K562 (cell line): ENCODE results near the gene RECQL5. TPM values are rescaled to one million over a fixed set of nuclear protein-coding genes. Genes with fewer than 3 reads are reported as not detected.
A peak's percentile ranks its signal among the peaks of the same experiment; 100 is the strongest.

Source experiments
- ATAC-seq: fragments of 200-7000 bp; cut with Tn5 transposase; 3 replicates; pipeline ENCODE4 v1.9.1; 2020; ENCODE audit warnings: moderate library complexity
- BruUV-seq: library from RNA; stranded (reverse); fragments of 400-500 nt; replicated peaks from 2 replicates; lab custom pipeline; 2021; lab: Mats Ljungman, UMichigan
- CTCF ChIA-PET: fragments of 300-600 bp; formaldehyde crosslinking; extraction: SDS; loops from one replicate; lab custom pipeline; 2021; ENCODE audit warnings: low intra/inter-chr PET ratio; lab: Yijun Ruan, JAX
- POLR2A ChIA-PET: fragments of 300-600, 350-650 bp; sonication (Branson Sonifier 250); formaldehyde crosslinking; extraction: SDS; loops from one replicate; lab custom pipeline; 2021; ENCODE audit warnings: antibody characterized with exemption, inconsistent platforms; lab: Yijun Ruan, JAX
- DNase-seq, 4 experiments: peaks; one replicate each; pipeline versions ENCODE4 v3.0.0 to v3.0.0-alpha.2; 2011 to 2018; ENCODE audit warnings: low spot score in 3 of 4, mixed read lengths in 3 of 4; ENCODE audit errors: extremely low read depth in 1 of 4
- FAIRE-seq: peaks from 2 replicates; lab custom pipeline; 2011; peaks lifted over from hg19 to GRCh38; lab: Jason Lieb, UNC
- H2AFZ ChIP-seq: 2 replicates; pipeline ENCODE4 v1.6.0; 2011; ENCODE audit warnings: low read depth, low read length, control low read depth, inconsistent platforms
- H3K27ac ChIP-seq: fragments of 200-600 bp; 3 replicates; pipeline ENCODE4 v1.8.0; 2011; ENCODE audit warnings: low read depth, mild to moderate bottlenecking, control low read depth, inconsistent platforms, low read length, moderate library complexity, mixed read lengths; ENCODE audit errors: extremely low read depth
- H3K27me3 ChIP-seq, 2 experiments: fragments of 300-600 bp in 1 of 2; 2 replicates in 1 of 2; 3 replicates in 1 of 2; pipeline versions ENCODE4 v1.6.0 to v1.8.0; 2011; ENCODE audit warnings: inconsistent platforms in 2 of 2, low read length in 2 of 2, mild to moderate bottlenecking in 1 of 2, mixed read lengths in 1 of 2, moderate library complexity in 1 of 2; ENCODE audit not compliant: control insufficient read depth in 2 of 2, insufficient read depth in 2 of 2
- H3K36me3 ChIP-seq: fragments of 300-600 bp; 3 replicates; pipeline ENCODE4 v1.8.0; 2011; ENCODE audit warnings: mild to moderate bottlenecking, low read length, inconsistent platforms; ENCODE audit not compliant: control insufficient read depth, insufficient read depth
- H3K4me1 ChIP-seq, 2 experiments: fragments of 200-600 bp in 1 of 2; replicated peaks in 1 of 2; 2 replicates in 1 of 2; 3 replicates in 1 of 2; pipeline versions ENCODE4 v1.5.1 to v1.8.0; 2011; ENCODE audit warnings: inconsistent platforms in 2 of 2, low read length in 2 of 2, mild to moderate bottlenecking in 1 of 2, mixed read lengths in 1 of 2, moderate library complexity in 1 of 2; ENCODE audit not compliant: control insufficient read depth in 2 of 2, insufficient read depth in 2 of 2
- H3K4me2 ChIP-seq: 2 replicates; pipeline ENCODE4 v1.6.1; 2011; ENCODE audit warnings: low read length, control low read depth, inconsistent platforms, mixed read lengths; ENCODE audit not compliant: insufficient read depth
- H3K4me3 ChIP-seq: fragments of 200-600 bp; sonication (generic), shearing (Covaris generic); 2 replicates; pipeline ENCODE4 v1.5.1; 2016; ENCODE audit warnings: control low read depth, inconsistent platforms
- H3K79me2 ChIP-seq: fragments of 200-600 bp; 3 replicates; pipeline ENCODE4 v1.8.0; 2011; ENCODE audit warnings: low read length, inconsistent platforms; ENCODE audit not compliant: control insufficient read depth, insufficient read depth
- H3K9ac ChIP-seq, 2 experiments: 2 replicates each; pipeline versions ENCODE4 v1.6.0 to v1.6.1; 2011; ENCODE audit warnings: low read depth in 2 of 2, low read length in 2 of 2, control low read depth in 1 of 2, inconsistent platforms in 1 of 2, mild to moderate bottlenecking in 1 of 2, mixed read lengths in 1 of 2; ENCODE audit not compliant: insufficient read depth in 1 of 2
- H3K9me1 ChIP-seq: one replicate; pipeline ENCODE4 v1.6.0; 2011; ENCODE audit warnings: inconsistent platforms, mild to moderate bottlenecking, low read length, moderate library complexity; ENCODE audit not compliant: control insufficient read depth, insufficient read depth
- H3K9me3 ChIP-seq: replicated peaks from 2 replicates; pipeline ENCODE4 v1.5.1; 2011; ENCODE audit warnings: low read depth, low read length, inconsistent platforms; ENCODE audit not compliant: control insufficient read depth, insufficient read depth
- H4K20me1 ChIP-seq: replicated peaks from 2 replicates; pipeline ENCODE4 v1.6.1; 2011; ENCODE audit warnings: low read length, inconsistent platforms, mixed read lengths; ENCODE audit not compliant: control insufficient read depth, insufficient read depth
- DLX4 ChIP-seq: fragments of 250-450 bp; sonication (Bioruptor Pico); IDR thresholded peaks from 2 replicates; pipeline ENCODE4 v1.6.1; 2021; ENCODE audit warnings: mild to moderate bottlenecking
- RBM14 ChIP-seq: fragments of 200-400 bp; formaldehyde crosslinking; IDR thresholded peaks from 2 replicates; pipeline ENCODE4 v1.6.1; 2018; ENCODE audit warnings: low read depth, mild to moderate bottlenecking, low read length, moderate library complexity, borderline replicate concordance; ENCODE audit not compliant: insufficient read depth
- SNIP1 ChIP-seq: fragments of 450-650 bp; IDR thresholded peaks from 2 replicates; pipeline ENCODE4 v1.7.1; 2017; ENCODE audit warnings: low read depth, mild to moderate bottlenecking
- WGBS: fragments of 100-300 bp; shearing (Covaris generic); methylation state at CpG from one replicate; pipeline ENCODE4 v1.1.6; 2016; ENCODE audit warnings: low coverage, mixed read lengths; ENCODE audit not compliant: insufficient coverage; ENCODE audit errors: missing lambda C conversion rate; 5-methylcytosine and 5-hydroxymethylcytosine counted together
- in situ Hi-C: fragments of 300-500 bp; cut with MboI; formaldehyde crosslinking; loops from 4 replicates; pipeline ENCODE4 v1.15.0; 2018; ENCODE audit warnings: inconsistent platforms, mixed read lengths
- intact Hi-C: fragments of 100-400 bp; cut with micrococcal nuclease; formaldehyde crosslinking; loops from 2 replicates; pipeline ENCODE4 v1.14.2; 2022
- polyA plus RNA-seq, 8 experiments: library from polyadenylated mRNA; depleted of rRNA in 4 of 8; stranded (reverse) in 5 of 8; unstranded in 3 of 8; fragments of >200 nt; fragmentation: Nextera tagmentation in 2 of 8; fragmentation: Illumina TruSeq in 1 of 8; extraction: Ambion mirVana in 2 of 8; extraction: Trizol in 1 of 8; gene quantifications; 2 replicates each; pipeline versions ENCODE4 v1.2.1 to v1.2.3, GENCODE V29; 2011 to 2014; ENCODE audit warnings: inconsistent platforms in 1 of 8, missing spikeins in 1 of 8
- total RNA-seq, 7 experiments: library from RNA; depleted of rRNA in 6 of 7; stranded (reverse); fragments of >200 nt in 6 of 7; fragmentation: Illumina TruSeq in 2 of 7; extraction: Trizol in 2 of 7; gene quantifications; 2 replicates each; pipeline versions ENCODE4 v1.2.1 to v1.2.3, GENCODE V29; 2011 to 2021; ENCODE audit warnings: low replicate concordance in 1 of 7
- TF ChIP-seq, protein P1 (sequence below): sonication (generic); formaldehyde crosslinking; IDR thresholded peaks from 2 replicates; pipeline ENCODE4 v1.8.0; 2022; ENCODE audit warnings: missing genetic modification reagents, mild to moderate bottlenecking, moderate library complexity, borderline replicate concordance

Gene RECQL5
- total and polyA plus RNA-seq, 9 of the 15 experiments (the other 6 are each of a cell fraction or from before 2014, with no cell fraction given), result 4.1 to 34.8 (median 16.4) TPM

- H4K20me1 ChIP-seq, result peaks cover 4% of the 10 kb centered on the region; the same call in 1 of the 2 replicates
- no peak overlapping the region for H3K9ac ChIP-seq
- CTCF ChIA-PET, result interaction anchor here (0.6 kb wide), 1 partner anchor 9 kb away, joined by 3 read pairs; no protein-coding TSS in a partner anchor
- H3K36me3 ChIP-seq, result no peaks in the 10 kb centered on the region
- WGBS, result 13% methylated on average over 10 of the region's 12 CpGs
- peaks cover 3 to 22% of the 10 kb centered on the region in 2 experiments; a peak in 3 of 5 replicates for H3K4me1 ChIP-seq
- no peak overlapping the region for H3K27ac ChIP-seq
- no peak overlapping the region for H3K4me3 ChIP-seq
- BruUV-seq, result no TSS peak
- in situ Hi-C loops, result no loop called here
- no peaks in the 10 kb centered on the region for H3K9me1 ChIP-seq
- H3K27me3 ChIP-seq, result peaks cover 0 to 7% of the 10 kb centered on the region in 2 experiments; a peak in 3 of 5 replicates
- no peak for ATAC-seq
- no peak overlapping the region for H3K4me2 ChIP-seq
- no peak for DNase-seq
- POLR2A ChIA-PET, result interaction anchor here (0.6 to 1.5 kb wide), 5 partner anchors 10 to 172 kb away, joined by 3 to 8 read pairs (median 4); no protein-coding TSS in a partner anchor
- no peaks in the 10 kb centered on the region for H3K9me3 ChIP-seq
- intact Hi-C loops, result loop anchor here (5.0 kb wide), 1 partner anchor 145 kb away; no protein-coding TSS in a partner anchor
- H2AFZ ChIP-seq, result no peak overlapping the region
- H3K79me2 ChIP-seq, result no peaks in the 10 kb centered on the region
- TF ChIP-seq, protein P1, sequence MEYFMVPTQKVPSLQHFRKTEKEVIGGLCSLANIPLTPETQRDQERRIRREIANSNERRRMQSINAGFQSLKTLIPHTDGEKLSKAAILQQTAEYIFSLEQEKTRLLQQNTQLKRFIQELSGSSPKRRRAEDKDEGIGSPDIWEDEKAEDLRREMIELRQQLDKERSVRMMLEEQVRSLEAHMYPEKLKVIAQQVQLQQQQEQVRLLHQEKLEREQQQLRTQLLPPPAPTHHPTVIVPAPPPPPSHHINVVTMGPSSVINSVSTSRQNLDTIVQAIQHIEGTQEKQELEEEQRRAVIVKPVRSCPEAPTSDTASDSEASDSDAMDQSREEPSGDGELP, result peak; percentile 23; the same call in 1 of the 2 replicates
- no peak for TF ChIP-seq SNIP1
- TF ChIP-seq DLX4, result no peak
- no peak for TF ChIP-seq RBM14
- FAIRE-seq, result no peak
Observed at GRCh38 chr17:75602644-75603043, 64.3 kb downstream of the RECQL5 start.
